ENCODE measurements around the gene MUC7. TPM values are rescaled to one million over a fixed set of nuclear protein-coding genes. Genes with fewer than 3 reads are reported as not detected.
A peak's percentile ranks its signal among the peaks of the same experiment; 100 is the strongest.

The MUC7 gene
- total RNA-seq (not detected in 2 replicates), polyA plus RNA-seq (not detected in 2 replicates)

- no peaks in the 10 kb centered on the region for H3K36me3 ChIP-seq (replicated peaks; ENCODE audit: insufficient read depth, low read depth)
- DNase-seq (ENCODE audit: low spot score), result no peak
- no peak within 1 kb of the TSS for H2AFZ ChIP-seq
- TF ChIP-seq, protein P1, sequence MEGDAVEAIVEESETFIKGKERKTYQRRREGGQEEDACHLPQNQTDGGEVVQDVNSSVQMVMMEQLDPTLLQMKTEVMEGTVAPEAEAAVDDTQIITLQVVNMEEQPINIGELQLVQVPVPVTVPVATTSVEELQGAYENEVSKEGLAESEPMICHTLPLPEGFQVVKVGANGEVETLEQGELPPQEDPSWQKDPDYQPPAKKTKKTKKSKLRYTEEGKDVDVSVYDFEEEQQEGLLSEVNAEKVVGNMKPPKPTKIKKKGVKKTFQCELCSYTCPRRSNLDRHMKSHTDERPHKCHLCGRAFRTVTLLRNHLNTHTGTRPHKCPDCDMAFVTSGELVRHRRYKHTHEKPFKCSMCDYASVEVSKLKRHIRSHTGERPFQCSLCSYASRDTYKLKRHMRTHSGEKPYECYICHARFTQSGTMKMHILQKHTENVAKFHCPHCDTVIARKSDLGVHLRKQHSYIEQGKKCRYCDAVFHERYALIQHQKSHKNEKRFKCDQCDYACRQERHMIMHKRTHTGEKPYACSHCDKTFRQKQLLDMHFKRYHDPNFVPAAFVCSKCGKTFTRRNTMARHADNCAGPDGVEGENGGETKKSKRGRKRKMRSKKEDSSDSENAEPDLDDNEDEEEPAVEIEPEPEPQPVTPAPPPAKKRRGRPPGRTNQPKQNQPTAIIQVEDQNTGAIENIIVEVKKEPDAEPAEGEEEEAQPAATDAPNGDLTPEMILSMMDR (IDR thresholded peaks at IDR 0.05; ENCODE audit: poor library complexity), result no peak
- TF ChIP-seq EZH2 (IDR thresholded peaks at IDR 0.05; ENCODE audit: borderline replicate concordance), result no peak
- H4K20me1 ChIP-seq (ENCODE audit: insufficient read depth, poor library complexity, severe bottlenecking), result no peaks in the 10 kb centered on the region
- H3K4me1 ChIP-seq (ENCODE audit: insufficient read depth), result no peaks in the 10 kb centered on the region
- no peaks in the 10 kb centered on the region for H3K79me2 ChIP-seq
- H3K9me2 ChIP-seq (replicated peaks; ENCODE audit: insufficient read depth), result no peaks in the 10 kb centered on the region
- H3K4me3 ChIP-seq, result no peak within 1 kb of the TSS
- no peaks in the 10 kb centered on the region for H3K9me3 ChIP-seq (ENCODE audit: low read depth)
- no peaks in the 10 kb centered on the region for H3K27me3 ChIP-seq
- WGBS (ENCODE audit: low lambda C conversion rate, missing lambda C conversion rate), result 87% methylated on average over 4 of the region's 4 CpGs
- no peak within 1 kb of the TSS for H3K27ac ChIP-seq
- H3K4me2 ChIP-seq, result no peak within 1 kb of the TSS
These were observed at the start of gene MUC7 for GRCh38 chr4:70471897-70472296. MUC7 (plus strand) TSS chr4:70472197; CDS start chr4:70474022, 1,825 bp downstream.

DNA sequence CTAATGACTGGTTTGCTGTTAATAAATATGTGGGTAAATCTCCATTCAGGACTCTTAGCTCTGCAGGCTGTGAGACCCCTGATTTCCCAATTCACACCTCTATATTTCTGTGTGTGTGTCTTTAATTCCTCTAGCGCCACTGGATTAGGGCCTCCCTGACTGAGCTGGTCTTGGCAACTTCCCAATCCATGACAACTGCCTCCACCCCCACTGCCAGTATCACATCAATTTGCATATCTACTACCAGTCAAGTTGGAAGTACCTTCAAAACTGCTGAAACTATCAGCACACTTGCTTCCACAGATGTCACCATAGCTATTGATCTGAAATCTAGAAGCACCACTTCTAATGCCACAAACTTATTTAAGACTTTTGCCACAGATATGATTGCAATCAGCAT, 46.7 kb upstream of the MUC7 start:
- no peak overlapping the region for H3K4me3 ChIP-seq
- no peaks in the 10 kb centered on the region for H3K9me3 ChIP-seq (ENCODE audit: low read depth)
- 94% methylated on average over 1 of the region's 1 CpG for WGBS (ENCODE audit: low lambda C conversion rate, missing lambda C conversion rate)
- TF ChIP-seq, protein P1 (IDR thresholded peaks at IDR 0.05; ENCODE audit: poor library complexity), result no peak
- TF ChIP-seq EZH2phosphoT487 (IDR thresholded peaks at IDR 0.05; ENCODE audit: low read depth, severe bottlenecking, unreplicated experiment) (no peak), EZH2 (IDR thresholded peaks at IDR 0.05; ENCODE audit: borderline replicate concordance) (no peak)
- H2AFZ ChIP-seq, result no peak overlapping the region
- no peak overlapping the region for H3K4me2 ChIP-seq
- H4K20me1 ChIP-seq (ENCODE audit: insufficient read depth, poor library complexity, severe bottlenecking), result no peaks in the 10 kb centered on the region
- H3K36me3 ChIP-seq (replicated peaks; ENCODE audit: insufficient read depth, low read depth), result no peaks in the 10 kb centered on the region
- no peaks in the 10 kb centered on the region for H3K27me3 ChIP-seq
- no peak for DNase-seq (ENCODE audit: low spot score)
- no peaks in the 10 kb centered on the region for H3K9me2 ChIP-seq (replicated peaks; ENCODE audit: insufficient read depth)
- no peak overlapping the region for H3K27ac ChIP-seq
- no peaks in the 10 kb centered on the region for H3K4me1 ChIP-seq (ENCODE audit: insufficient read depth)
- H3K79me2 ChIP-seq, result no peaks in the 10 kb centered on the region

GRCh38 chr4:70426789-70427188, 45.2 kb upstream of the MUC7 start:
- Histone ChIP-seq H4K20me1 (ENCODE audit: insufficient read depth, poor library complexity, severe bottlenecking) (no peaks in the 10 kb centered on the region), H2AFZ (no peak overlapping the region), H3K4me1 (ENCODE audit: insufficient read depth) (no peaks in the 10 kb centered on the region), H3K79me2 (no peaks in the 10 kb centered on the region), H3K4me2 (no peak overlapping the region), H3K4me3 (no peak overlapping the region), H3K36me3 (replicated peaks; ENCODE audit: insufficient read depth, low read depth) (no peaks in the 10 kb centered on the region), H3K9me3 (ENCODE audit: low read depth) (no peaks in the 10 kb centered on the region), H3K9me2 (replicated peaks; ENCODE audit: insufficient read depth) (no peaks in the 10 kb centered on the region), H3K27me3 (no peaks in the 10 kb centered on the region), H3K27ac (no peak overlapping the region)
- DNase-seq (ENCODE audit: low spot score), result no peak
- TF ChIP-seq, protein P1 (IDR thresholded peaks at IDR 0.05; ENCODE audit: poor library complexity), result no peak
- TF ChIP-seq EZH2phosphoT487 (IDR thresholded peaks at IDR 0.05; ENCODE audit: low read depth, severe bottlenecking, unreplicated experiment) (no peak), EZH2 (IDR thresholded peaks at IDR 0.05; ENCODE audit: borderline replicate concordance) (no peak)

DNA sequence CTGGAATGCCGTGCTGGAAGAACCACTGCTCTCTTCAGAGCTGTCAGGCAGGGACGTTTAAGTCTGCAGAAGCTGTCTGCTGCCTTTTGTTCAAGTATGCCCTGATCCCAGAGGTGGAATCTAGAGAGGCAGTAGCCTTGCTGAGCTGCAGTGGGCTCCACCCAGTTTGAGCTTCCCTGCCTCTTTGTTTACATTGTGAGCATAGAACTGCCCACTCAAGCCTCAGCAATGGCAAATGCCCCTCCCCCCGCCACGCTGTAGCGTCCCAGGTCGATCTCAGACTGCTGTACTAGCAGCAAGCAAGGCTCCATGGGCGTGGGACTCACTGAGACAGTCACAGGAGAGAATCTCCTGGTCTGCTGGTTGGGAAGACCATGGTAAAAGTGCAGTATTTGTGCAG, 34.8 kb upstream of the MUC7 start:
- no peak overlapping the region for H3K4me2 ChIP-seq
- H3K36me3 ChIP-seq (replicated peaks; ENCODE audit: insufficient read depth, low read depth), result no peaks in the 10 kb centered on the region
- no peaks in the 10 kb centered on the region for H3K4me1 ChIP-seq (ENCODE audit: insufficient read depth)
- DNase-seq (ENCODE audit: low spot score), result peak; percentile 11
- no peaks in the 10 kb centered on the region for H3K79me2 ChIP-seq
- H3K27me3 ChIP-seq, result no peaks in the 10 kb centered on the region
- TF ChIP-seq EZH2phosphoT487 (IDR thresholded peaks at IDR 0.05; ENCODE audit: low read depth, severe bottlenecking, unreplicated experiment), result no peak
- TF ChIP-seq, protein P1 (IDR thresholded peaks at IDR 0.05; ENCODE audit: poor library complexity), result no peak
- TF ChIP-seq EZH2 (IDR thresholded peaks at IDR 0.05; ENCODE audit: borderline replicate concordance), result no peak
- peaks cover 3% of the 10 kb centered on the region for H3K9me2 ChIP-seq (replicated peaks; ENCODE audit: insufficient read depth)
- no peaks in the 10 kb centered on the region for H4K20me1 ChIP-seq (ENCODE audit: insufficient read depth, poor library complexity, severe bottlenecking)
- H3K9me3 ChIP-seq (ENCODE audit: low read depth), result no peaks in the 10 kb centered on the region
- no peak overlapping the region for H3K4me3 ChIP-seq
- H3K27ac ChIP-seq, result no peak overlapping the region
- no peak overlapping the region for H2AFZ ChIP-seq
- 67% methylated on average over 7 of the region's 7 CpGs for WGBS (ENCODE audit: low lambda C conversion rate, missing lambda C conversion rate)
